ENCODE results near the gene SSH2. TPM values are rescaled to one million over a fixed set of nuclear protein-coding genes. Genes with fewer than 3 reads are reported as not detected.
"Not testable (repeated sequence)": the region's sequence is repeated elsewhere in the genome, so short reads cannot be mapped to it uniquely, and the experiment has no call there.

Gene SSH2
- polyA plus RNA-seq, 3 donors, result 31.9 to 66.6 (median 54.0) TPM

GRCh38 chr17:29862951-29863350, 67.1 kb downstream of the SSH2 start:
- no peak overlapping the region for H3K4me3 ChIP-seq (replicated peaks in 1 of 3; ENCODE audit: low read depth in 2 of 3, low read length in 3 of 3)
- no peak for DNase-seq
- no peaks in the 10 kb centered on the region for H3K27me3 ChIP-seq (ENCODE audit: control insufficient read depth in 2 of 2, insufficient read depth in 2 of 2, low read length in 2 of 2)
- no peak overlapping the region for H2AFZ ChIP-seq (ENCODE audit: insufficient read depth, low read depth, low read length, poor library complexity, severe bottlenecking)
- no peak overlapping the region for H3K4me2 ChIP-seq (replicated peaks; ENCODE audit: extremely low read depth, low read length, poor library complexity, severe bottlenecking)
- H3K9ac ChIP-seq (ENCODE audit: insufficient read depth, low read length, poor library complexity, severe bottlenecking), result no peak overlapping the region
- peaks cover 35% of the 10 kb centered on the region for H3K4me1 Mint-ChIP-seq
- no peak overlapping the region for H3K27ac Mint-ChIP-seq
- peaks cover 3 to 4% of the 10 kb centered on the region in 2 donors for H3K36me3 Mint-ChIP-seq
- peaks cover 0 to 3% (median 0%) of the 10 kb centered on the region in 7 donors for H3K9me3 Mint-ChIP-seq
- H3K4me3 Mint-ChIP-seq, result no peak overlapping the region
- intact Hi-C loops (cut with micrococcal nuclease), result loop anchor here in 1 of 2 donors (10.0 kb wide), 1 partner anchor 48 kb away; no protein-coding TSS in a partner anchor
- no peaks in the 10 kb centered on the region for H3K36me3 ChIP-seq (replicated peaks in 1 of 2; ENCODE audit: control insufficient read depth in 1 of 2, insufficient read depth in 2 of 2, low read length in 2 of 2)
- peaks cover 0 to 4% (median 0%) of the 10 kb centered on the region in 3 donors for H3K27me3 Mint-ChIP-seq (ENCODE audit: low read depth in 3 of 3)
- TF ChIP-seq CTCF (IDR thresholded peaks at IDR 0.05), result no peak
- no peaks in the 10 kb centered on the region for H3K9me3 ChIP-seq (replicated peaks in 1 of 2; ENCODE audit: control insufficient read depth in 1 of 2, insufficient read depth in 1 of 2, low read length in 2 of 2)
- H4K20me1 ChIP-seq (ENCODE audit: insufficient read depth, low read length), result peaks cover 12% of the 10 kb centered on the region
- H3K27ac ChIP-seq (ENCODE audit: low read depth in 1 of 2, low read length in 2 of 2), result no peak overlapping the region
- peaks cover 79% of the 10 kb centered on the region for H3K79me2 ChIP-seq (ENCODE audit: insufficient read depth, low read length)
- H3K4me1 ChIP-seq (ENCODE audit: control insufficient read depth in 1 of 2, insufficient read depth in 2 of 2, low read length in 2 of 2), result peaks cover 22 to 26% of the 10 kb centered on the region in 2 donors

- peaks cover 3 to 4% of the 10 kb centered on the region in 2 donors for H3K36me3 Mint-ChIP-seq
- Histone ChIP-seq H2AFZ (ENCODE audit: insufficient read depth, low read depth, low read length, poor library complexity, severe bottlenecking) (no peak overlapping the region), H3K4me1 (ENCODE audit: control insufficient read depth in 1 of 2, insufficient read depth in 2 of 2, low read length in 2 of 2) (peaks cover 14 to 18% of the 10 kb centered on the region in 2 donors), H4K20me1 (ENCODE audit: insufficient read depth, low read length) (peaks cover 3% of the 10 kb centered on the region), H3K4me2 (replicated peaks; ENCODE audit: extremely low read depth, low read length, poor library complexity, severe bottlenecking) (no peak overlapping the region), H3K27me3 (ENCODE audit: control insufficient read depth in 2 of 2, insufficient read depth in 2 of 2, low read length in 2 of 2) (no peaks in the 10 kb centered on the region), H3K79me2 (ENCODE audit: insufficient read depth, low read length) (peaks cover 86% of the 10 kb centered on the region), H3K4me3 (replicated peaks in 1 of 3; ENCODE audit: low read depth in 2 of 3, low read length in 3 of 3) (no peak overlapping the region), H3K36me3 (replicated peaks in 1 of 2; ENCODE audit: control insufficient read depth in 1 of 2, insufficient read depth in 2 of 2, low read length in 2 of 2) (no peaks in the 10 kb centered on the region), H3K9ac (ENCODE audit: insufficient read depth, low read length, poor library complexity, severe bottlenecking) (no peak overlapping the region), H3K9me3 (replicated peaks in 1 of 2; ENCODE audit: control insufficient read depth in 1 of 2, insufficient read depth in 1 of 2, low read length in 2 of 2) (peaks cover 0 to 5% of the 10 kb centered on the region in 2 donors), H3K27ac (ENCODE audit: low read depth in 1 of 2, low read length in 2 of 2) (no peak overlapping the region)
- no peak for DNase-seq
- peaks cover 28% of the 10 kb centered on the region for H3K4me1 Mint-ChIP-seq
- no peak overlapping the region for H3K4me3 Mint-ChIP-seq
- H3K27ac Mint-ChIP-seq, result no peak overlapping the region
- peaks cover 0 to 4% (median 0%) of the 10 kb centered on the region in 3 donors for H3K27me3 Mint-ChIP-seq (ENCODE audit: low read depth in 3 of 3)
- no peak for TF ChIP-seq CTCF (IDR thresholded peaks at IDR 0.05)
- H3K9me3 Mint-ChIP-seq, result peaks cover 0 to 7% (median 2%) of the 10 kb centered on the region in 7 donors
- intact Hi-C loops (cut with micrococcal nuclease), result loop anchor here in 1 of 2 donors (10.0 kb wide), 1 partner anchor 47 kb away; no protein-coding TSS in a partner anchor
These were observed 67.9 kb downstream of the SSH2 start for GRCh38 chr17:29862127-29862526.

- peak overlapping the region in 4 of 7 donors; percentile 54 to 90 (median 76) for H3K27ac Mint-ChIP-seq
- not testable (repeated sequence) for H3K9ac ChIP-seq (ENCODE audit: insufficient read depth, low read length, poor library complexity, severe bottlenecking); H3K36me3 ChIP-seq (replicated peaks in 1 of 2; ENCODE audit: control insufficient read depth in 1 of 2, insufficient read depth in 2 of 2, low read length in 2 of 2); H3K9me3 ChIP-seq (replicated peaks in 1 of 2; ENCODE audit: control insufficient read depth in 1 of 2, insufficient read depth in 1 of 2, low read length in 2 of 2); H3K4me3 ChIP-seq (replicated peaks in 1 of 3; ENCODE audit: low read depth in 2 of 3, low read length in 3 of 3); H4K20me1 ChIP-seq (ENCODE audit: insufficient read depth, low read length); DNase-seq; H3K36me3 Mint-ChIP-seq; H3K27me3 Mint-ChIP-seq (ENCODE audit: low read depth in 3 of 3); H3K4me3 Mint-ChIP-seq; H3K27me3 ChIP-seq (ENCODE audit: control insufficient read depth in 2 of 2, insufficient read depth in 2 of 2, low read length in 2 of 2); H3K4me2 ChIP-seq (replicated peaks; ENCODE audit: extremely low read depth, low read length, poor library complexity, severe bottlenecking); H2AFZ ChIP-seq (ENCODE audit: insufficient read depth, low read depth, low read length, poor library complexity, severe bottlenecking); H3K27ac ChIP-seq (ENCODE audit: low read depth in 1 of 2, low read length in 2 of 2)
- peaks cover 47% of the 10 kb centered on the region for H3K4me1 Mint-ChIP-seq
- intact Hi-C loops (cut with micrococcal nuclease), result loop anchor here in 1 of 2 donors (10.0 kb wide), 1 partner anchor 65 kb away; no protein-coding TSS in a partner anchor
- WGBS (ENCODE audit: insufficient coverage), result no CpG with 5 or more reads among the region's 4 CpGs
- Histone ChIP-seq H3K4me1 (ENCODE audit: control insufficient read depth in 1 of 2, insufficient read depth in 2 of 2, low read length in 2 of 2) (peaks cover 38 to 40% of the 10 kb centered on the region in 2 donors), H3K79me2 (ENCODE audit: insufficient read depth, low read length) (peaks cover 76% of the 10 kb centered on the region)
- H3K9me3 Mint-ChIP-seq, result peaks cover 0 to 13% (median 4%) of the 10 kb centered on the region in 7 donors
These were observed 70.6 kb downstream of the SSH2 start for GRCh38 chr17:29859445-29859844.
